HG03432 (cell line): Measurements from ENCODE around the gene MPP4.

Experiments used
- ATAC-seq: cut with Tn5 transposase; IDR thresholded peaks from one replicate; pipeline ENCODE4 v1.9.1; 2021; ENCODE audit warnings: mild to moderate bottlenecking, moderate library complexity; ENCODE audit not compliant: unreplicated experiment

The MPP4 gene

GRCh38 chr2:201698588-201699226 is at the start of gene MPP4:
Gene MPP4 (minus strand): TSS chr2:201698644. CDS start chr2:201693954, 4,690 bp downstream.
- no peak for ATAC-seq

- no peak for ATAC-seq
Measured at GRCh38 chr2:201746551-201746950, 48.1 kb upstream of the MPP4 start.

GRCh38 chr2:201735486-201735885 is 37.0 kb upstream of the MPP4 start:
- ATAC-seq, result no peak

GRCh38 chr2:201734111-201734510 is 35.7 kb upstream of the MPP4 start:
- no peak for ATAC-seq

GRCh38 chr2:201733544-201733943 is 35.1 kb upstream of the MPP4 start:
- ATAC-seq, result no peak

- ATAC-seq, result no peak
Measured at GRCh38 chr2:201730651-201731285, 32.3 kb upstream of the MPP4 start.

GRCh38 chr2:201715459-201715858 is 17.0 kb upstream of the MPP4 start:
- ATAC-seq, result no peak

GRCh38 chr2:201712726-201713125 is 14.3 kb upstream of the MPP4 start:
- ATAC-seq, result no peak

- no peak for ATAC-seq
Measured at GRCh38 chr2:201709747-201710146, 11.3 kb upstream of the MPP4 start.

GRCh38 chr2:201709049-201709448 is 10.6 kb upstream of the MPP4 start:
- no peak for ATAC-seq

- no peak for ATAC-seq
Measured at GRCh38 chr2:201707753-201708152, 9.3 kb upstream of the MPP4 start.

GRCh38 chr2:201707142-201707541 is 8.7 kb upstream of the MPP4 start:
- no peak for ATAC-seq

GRCh38 chr2:201704536-201704935 is 6.1 kb upstream of the MPP4 start:
- no peak for ATAC-seq

GRCh38 chr2:201701646-201702045 is 3.2 kb upstream of the MPP4 start:
- ATAC-seq, result no peak

GRCh38 chr2:201699416-201699815 is 972 bp upstream of the MPP4 start:
- ATAC-seq, result no peak

GRCh38 chr2:201697899-201698298 is 545 bp downstream of the MPP4 start:
- no peak for ATAC-seq

- no peak for ATAC-seq
Measured at GRCh38 chr2:201696151-201696659, 2.2 kb downstream of the MPP4 start.

- no peak for ATAC-seq
Measured at GRCh38 chr2:201685156-201685555, 13.3 kb downstream of the MPP4 start.

GRCh38 chr2:201680743-201681142 is 17.7 kb downstream of the MPP4 start:
- no peak for ATAC-seq

- ATAC-seq, result no peak
Measured at GRCh38 chr2:201678401-201678800, 20.0 kb downstream of the MPP4 start.

GRCh38 chr2:201675454-201675853 is 23.0 kb downstream of the MPP4 start:
- ATAC-seq, result no peak

- ATAC-seq, result no peak
Measured at GRCh38 chr2:201674794-201675193, 23.6 kb downstream of the MPP4 start.

GRCh38 chr2:201674298-201674697 is 24.1 kb downstream of the MPP4 start:
- no peak for ATAC-seq
